GM12801 (cell line): ENCODE results near the gene LRRC8E.

Experiments used
- TF ChIP-seq, protein P1 (sequence below): IDR thresholded peaks from one replicate; pipeline ENCODE4 v1.5.1; 2011; ENCODE audit warnings: control low read depth; ENCODE audit not compliant: insufficient read length; ENCODE audit errors: extremely low read depth

The LRRC8E gene

DNA sequence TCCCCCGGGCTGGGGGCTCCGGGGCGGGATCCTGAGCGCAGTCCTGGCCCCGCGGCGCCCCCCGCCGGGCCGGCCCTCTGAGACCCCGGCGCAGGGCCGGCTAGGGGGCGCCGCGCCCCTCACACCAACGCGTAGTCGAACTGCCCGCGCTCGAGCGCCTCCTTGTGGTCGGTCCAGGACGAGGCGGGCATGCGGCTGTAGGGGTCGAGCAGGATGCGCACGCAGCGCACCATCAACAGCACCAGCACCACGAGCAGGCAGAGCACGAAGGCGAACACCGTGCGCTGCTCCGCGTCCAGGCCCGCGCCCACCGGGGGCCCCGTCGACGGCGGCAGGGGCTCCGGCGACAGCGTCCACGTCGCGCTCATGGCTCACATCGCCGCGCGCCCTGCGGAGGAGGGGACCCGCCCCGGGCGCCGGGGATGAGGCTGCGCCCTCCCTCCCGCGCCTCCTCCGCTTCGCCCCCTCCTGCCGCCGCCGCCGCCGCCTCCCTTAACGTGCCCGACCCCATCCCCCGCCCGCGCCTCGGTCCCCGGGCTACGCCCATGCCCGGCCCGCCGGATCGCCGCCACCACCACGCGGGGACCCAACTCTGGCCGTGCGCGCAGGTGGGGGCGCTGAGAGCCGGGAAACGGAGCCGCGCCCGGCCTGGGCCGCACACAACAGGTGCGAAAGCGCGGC, 37.0 kb downstream of the LRRC8E start:
- TF ChIP-seq, protein P1, sequence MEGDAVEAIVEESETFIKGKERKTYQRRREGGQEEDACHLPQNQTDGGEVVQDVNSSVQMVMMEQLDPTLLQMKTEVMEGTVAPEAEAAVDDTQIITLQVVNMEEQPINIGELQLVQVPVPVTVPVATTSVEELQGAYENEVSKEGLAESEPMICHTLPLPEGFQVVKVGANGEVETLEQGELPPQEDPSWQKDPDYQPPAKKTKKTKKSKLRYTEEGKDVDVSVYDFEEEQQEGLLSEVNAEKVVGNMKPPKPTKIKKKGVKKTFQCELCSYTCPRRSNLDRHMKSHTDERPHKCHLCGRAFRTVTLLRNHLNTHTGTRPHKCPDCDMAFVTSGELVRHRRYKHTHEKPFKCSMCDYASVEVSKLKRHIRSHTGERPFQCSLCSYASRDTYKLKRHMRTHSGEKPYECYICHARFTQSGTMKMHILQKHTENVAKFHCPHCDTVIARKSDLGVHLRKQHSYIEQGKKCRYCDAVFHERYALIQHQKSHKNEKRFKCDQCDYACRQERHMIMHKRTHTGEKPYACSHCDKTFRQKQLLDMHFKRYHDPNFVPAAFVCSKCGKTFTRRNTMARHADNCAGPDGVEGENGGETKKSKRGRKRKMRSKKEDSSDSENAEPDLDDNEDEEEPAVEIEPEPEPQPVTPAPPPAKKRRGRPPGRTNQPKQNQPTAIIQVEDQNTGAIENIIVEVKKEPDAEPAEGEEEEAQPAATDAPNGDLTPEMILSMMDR, result no peak

GRCh38 chr19:7926021-7926726, 37.9 kb downstream of the LRRC8E start, which contains the start of gene CTXN1:
Gene CTXN1 (minus strand): TSS chr19:7926135. CDS start chr19:7925538, 597 bp downstream.
- TF ChIP-seq, protein P1, result no peak

DNA sequence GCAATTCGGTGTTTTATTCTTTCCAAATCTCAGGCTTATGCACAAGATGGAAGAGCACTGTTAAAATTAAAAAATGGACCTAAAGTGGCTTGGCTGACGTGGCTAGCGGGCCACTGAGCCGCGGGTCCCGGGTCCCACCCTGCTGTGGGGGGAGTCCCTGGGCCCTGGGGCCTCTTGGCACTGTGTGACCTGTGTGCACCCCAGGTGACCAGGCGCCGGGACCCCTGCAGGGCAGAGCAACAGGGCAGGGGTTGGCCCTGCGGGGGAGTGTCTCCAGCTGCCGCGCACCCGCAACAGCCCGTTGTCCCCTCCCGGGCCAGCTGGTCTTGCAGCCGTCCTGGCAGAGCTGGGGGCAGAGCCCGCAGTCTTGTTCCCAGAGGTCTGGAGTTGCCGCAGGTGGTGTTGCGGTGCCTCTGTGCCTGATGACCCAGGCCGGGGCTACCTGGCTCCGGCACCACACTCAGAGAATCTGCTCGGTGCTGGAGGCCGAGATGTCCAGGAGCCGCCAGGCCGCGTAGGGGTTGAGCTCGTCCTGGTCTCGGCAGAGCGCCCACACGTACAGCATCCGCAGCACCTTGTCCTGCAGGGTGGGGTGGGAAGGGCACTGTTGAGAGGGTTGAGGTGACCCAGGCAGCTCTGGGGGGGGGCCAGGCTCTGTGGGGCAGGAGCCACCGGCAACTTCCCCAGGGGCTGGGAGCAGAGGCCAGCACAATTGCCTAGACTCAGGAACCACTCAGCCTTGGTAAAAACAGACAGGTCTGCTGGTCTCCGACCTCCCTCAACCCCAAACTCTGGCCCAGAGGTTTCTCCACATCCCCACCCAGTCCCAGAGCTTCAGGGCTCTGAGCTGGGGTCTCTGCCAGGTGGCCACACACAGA, 38.7 kb downstream of the LRRC8E start:
- TF ChIP-seq, protein P1, result no peak

- TF ChIP-seq, protein P1, result no peak
Observed at GRCh38 chr19:7927605-7928333, 39.5 kb downstream of the LRRC8E start.

DNA sequence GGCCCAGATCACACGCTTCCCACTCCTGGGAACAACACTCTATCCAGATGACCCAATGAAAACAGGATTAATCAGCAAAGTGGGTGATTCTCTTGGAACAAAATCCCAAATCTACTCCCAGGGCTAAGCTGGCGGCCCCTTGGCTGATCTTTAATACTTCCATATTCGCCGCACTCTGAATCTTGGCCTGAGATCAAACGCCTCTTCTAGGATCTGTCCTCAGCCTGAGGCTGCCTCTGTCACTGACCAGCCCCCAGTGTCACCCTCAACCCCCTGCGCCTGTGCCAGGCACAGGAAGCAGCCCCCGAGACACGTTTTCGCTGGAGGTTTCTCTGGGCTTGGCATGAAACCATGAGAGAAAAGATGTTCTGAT, 40.0 kb downstream of the LRRC8E start:
- TF ChIP-seq, protein P1, result no peak

- TF ChIP-seq, protein P1, result no peak
Observed at GRCh38 chr19:7928741-7929701, 40.7 kb downstream of the LRRC8E start.
